K562 (cell line): ENCODE measurements around the gene GPR4. TPM values are rescaled to one million over a fixed set of nuclear protein-coding genes. Genes with fewer than 3 reads are reported as not detected.
A peak's percentile ranks its signal among the peaks of the same experiment; 100 is the strongest.

Experiments
- CBFA2T3 ChIP-seq: fragments of 450-650 bp; IDR thresholded peaks from 2 replicates; pipeline ENCODE4 v1.6.1; 2017
- CBX1 ChIP-seq: sonication (generic); IDR thresholded peaks from 2 replicates; pipeline ENCODE4 v1.6.1; 2016; ENCODE audit warnings: antibody characterized with exemption, low read depth, mild to moderate bottlenecking
- ELF1 ChIP-seq: fragments of 200-800 bp; sonication (Bioruptor generic); IDR thresholded peaks from 2 replicates; pipeline ENCODE4 v1.6.1; 2016; ENCODE audit warnings: missing genetic modification characterization, missing compliant biosample characterization
- HNRNPH1 ChIP-seq: fragments of 200-400 bp; formaldehyde crosslinking; optimal IDR thresholded peaks from 2 replicates; pipeline ENCODE3; 2017; ENCODE audit warnings: low read depth, mild to moderate bottlenecking, low read length, moderate library complexity
- KAT8 ChIP-seq: fragments of 450-650 bp; IDR thresholded peaks from 2 replicates; pipeline ENCODE4 v1.6.1; 2016; ENCODE audit warnings: low read depth, mild to moderate bottlenecking
- polyA plus RNA-seq, 8 experiments: library from polyadenylated mRNA; depleted of rRNA in 4 of 8; stranded (reverse) in 5 of 8; unstranded in 3 of 8; fragments of >200 nt; fragmentation: Nextera tagmentation in 2 of 8; fragmentation: Illumina TruSeq in 1 of 8; extraction: Ambion mirVana in 2 of 8; extraction: Trizol in 1 of 8; gene quantifications; 2 replicates each; pipeline versions ENCODE4 v1.2.1 to v1.2.3, GENCODE V29; 2011 to 2014; ENCODE audit warnings: inconsistent platforms in 1 of 8, missing spikeins in 1 of 8
- total RNA-seq, 7 experiments: library from RNA; depleted of rRNA in 6 of 7; stranded (reverse); fragments of >200 nt in 6 of 7; fragmentation: Illumina TruSeq in 2 of 7; extraction: Trizol in 2 of 7; gene quantifications; 2 replicates each; pipeline versions ENCODE4 v1.2.1 to v1.2.3, GENCODE V29; 2011 to 2021; ENCODE audit warnings: low replicate concordance in 1 of 7
- TF ChIP-seq, protein P1 (sequence below), 2 experiments: fragments of 450-650 bp in 1 of 2; sonication (generic) in 1 of 2; formaldehyde crosslinking in 1 of 2; IDR thresholded peaks; 2 replicates each; pipeline versions ENCODE4 v1.7.1 to v1.9.0; 2016 to 2022; ENCODE audit warnings: inconsistent platforms in 1 of 2, mild to moderate bottlenecking in 1 of 2, missing genetic modification reagents in 1 of 2
- TF ChIP-seq, protein P2 (sequence below), 3 experiments: fragments of 200-800 bp in 1 of 3; fragments of 250-450 bp in 1 of 3; fragments of 450-650 bp in 1 of 3; sonication (Bioruptor Pico) in 1 of 3; sonication (Bioruptor generic) in 1 of 3; formaldehyde crosslinking in 1 of 3; IDR thresholded peaks; 2 replicates each; pipeline versions ENCODE4 v1.6.1 to v1.8.0; 2016 to 2022; ENCODE audit warnings: mild to moderate bottlenecking in 2 of 3, missing genetic modification characterization in 2 of 3, missing compliant biosample characterization in 1 of 3, moderate library complexity in 1 of 3
- TF ChIP-seq, protein P3 (sequence below): sonication (generic); IDR thresholded peaks from 2 replicates; pipeline ENCODE4 v1.6.1; 2016
- TF ChIP-seq, protein P4 (sequence below): IDR thresholded peaks from 3 replicates; pipeline ENCODE4 v1.6.1; 2011; ENCODE audit warnings: borderline replicate concordance, mild to moderate bottlenecking, moderate library complexity; ENCODE audit not compliant: insufficient read length; ENCODE audit errors: extremely low read depth

The GPR4 gene
- total and polyA plus RNA-seq, 9 of the 15 experiments (the other 6 are each of a cell fraction or from before 2014, with no cell fraction given) = 0.03 to 0.09 (median 0.04) TPM; not detected in 5

DNA sequence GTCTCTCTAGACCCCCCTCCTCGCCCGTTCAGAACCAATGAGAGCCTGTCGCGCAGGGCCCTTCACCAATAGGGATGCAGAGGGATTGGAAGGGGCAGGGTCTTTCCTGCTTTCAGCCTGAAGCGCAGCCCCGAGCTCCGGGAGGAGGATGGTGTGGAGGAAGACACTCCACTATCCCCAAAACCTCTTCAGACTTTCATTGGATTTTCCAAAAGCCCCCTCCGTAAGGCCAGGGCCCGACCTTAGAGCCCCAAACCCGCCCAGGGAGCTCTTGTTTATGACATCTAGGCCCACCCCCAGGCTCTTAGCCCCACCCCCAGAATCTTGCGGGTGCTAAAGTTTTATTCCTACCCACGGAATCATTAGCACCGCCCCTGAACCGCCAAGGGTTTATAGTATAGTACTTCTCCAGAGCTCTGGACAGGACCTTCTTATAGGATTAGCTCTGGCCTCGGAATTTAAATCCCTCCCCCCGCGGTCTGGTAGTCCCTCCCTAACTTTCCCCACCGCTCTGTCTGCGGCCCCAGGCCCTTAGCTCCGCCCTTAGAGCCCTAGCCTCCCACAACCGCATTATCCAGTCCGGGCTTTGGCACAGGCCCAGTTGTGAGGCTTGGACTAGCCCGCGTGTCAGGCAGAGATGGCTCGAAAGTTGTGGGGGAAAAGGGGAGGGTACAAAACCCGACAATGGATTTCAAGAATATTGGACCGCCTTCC is 43.8 kb upstream of the GPR4 start (continued):
- TF ChIP-seq, protein P1, sequence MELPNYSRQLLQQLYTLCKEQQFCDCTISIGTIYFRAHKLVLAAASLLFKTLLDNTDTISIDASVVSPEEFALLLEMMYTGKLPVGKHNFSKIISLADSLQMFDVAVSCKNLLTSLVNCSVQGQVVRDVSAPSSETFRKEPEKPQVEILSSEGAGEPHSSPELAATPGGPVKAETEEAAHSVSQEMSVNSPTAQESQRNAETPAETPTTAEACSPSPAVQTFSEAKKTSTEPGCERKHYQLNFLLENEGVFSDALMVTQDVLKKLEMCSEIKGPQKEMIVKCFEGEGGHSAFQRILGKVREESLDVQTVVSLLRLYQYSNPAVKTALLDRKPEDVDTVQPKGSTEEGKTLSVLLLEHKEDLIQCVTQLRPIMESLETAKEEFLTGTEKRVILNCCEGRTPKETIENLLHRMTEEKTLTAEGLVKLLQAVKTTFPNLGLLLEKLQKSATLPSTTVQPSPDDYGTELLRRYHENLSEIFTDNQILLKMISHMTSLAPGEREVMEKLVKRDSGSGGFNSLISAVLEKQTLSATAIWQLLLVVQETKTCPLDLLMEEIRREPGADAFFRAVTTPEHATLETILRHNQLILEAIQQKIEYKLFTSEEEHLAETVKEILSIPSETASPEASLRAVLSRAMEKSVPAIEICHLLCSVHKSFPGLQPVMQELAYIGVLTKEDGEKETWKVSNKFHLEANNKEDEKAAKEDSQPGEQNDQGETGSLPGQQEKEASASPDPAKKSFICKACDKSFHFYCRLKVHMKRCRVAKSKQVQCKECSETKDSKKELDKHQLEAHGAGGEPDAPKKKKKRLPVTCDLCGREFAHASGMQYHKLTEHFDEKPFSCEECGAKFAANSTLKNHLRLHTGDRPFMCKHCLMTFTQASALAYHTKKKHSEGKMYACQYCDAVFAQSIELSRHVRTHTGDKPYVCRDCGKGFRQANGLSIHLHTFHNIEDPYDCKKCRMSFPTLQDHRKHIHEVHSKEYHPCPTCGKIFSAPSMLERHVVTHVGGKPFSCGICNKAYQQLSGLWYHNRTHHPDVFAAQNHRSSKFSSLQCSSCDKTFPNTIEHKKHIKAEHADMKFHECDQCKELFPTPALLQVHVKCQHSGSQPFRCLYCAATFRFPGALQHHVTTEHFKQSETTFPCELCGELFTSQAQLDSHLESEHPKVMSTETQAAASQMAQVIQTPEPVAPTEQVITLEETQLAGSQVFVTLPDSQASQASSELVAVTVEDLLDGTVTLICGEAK (IDR thresholded peaks at IDR 0.05) = peak; percentile 83
- TF ChIP-seq, protein P1 (CRISPR knock-in tag; IDR thresholded peaks at IDR 0.05) = no peak
- TF ChIP-seq, protein P2, sequence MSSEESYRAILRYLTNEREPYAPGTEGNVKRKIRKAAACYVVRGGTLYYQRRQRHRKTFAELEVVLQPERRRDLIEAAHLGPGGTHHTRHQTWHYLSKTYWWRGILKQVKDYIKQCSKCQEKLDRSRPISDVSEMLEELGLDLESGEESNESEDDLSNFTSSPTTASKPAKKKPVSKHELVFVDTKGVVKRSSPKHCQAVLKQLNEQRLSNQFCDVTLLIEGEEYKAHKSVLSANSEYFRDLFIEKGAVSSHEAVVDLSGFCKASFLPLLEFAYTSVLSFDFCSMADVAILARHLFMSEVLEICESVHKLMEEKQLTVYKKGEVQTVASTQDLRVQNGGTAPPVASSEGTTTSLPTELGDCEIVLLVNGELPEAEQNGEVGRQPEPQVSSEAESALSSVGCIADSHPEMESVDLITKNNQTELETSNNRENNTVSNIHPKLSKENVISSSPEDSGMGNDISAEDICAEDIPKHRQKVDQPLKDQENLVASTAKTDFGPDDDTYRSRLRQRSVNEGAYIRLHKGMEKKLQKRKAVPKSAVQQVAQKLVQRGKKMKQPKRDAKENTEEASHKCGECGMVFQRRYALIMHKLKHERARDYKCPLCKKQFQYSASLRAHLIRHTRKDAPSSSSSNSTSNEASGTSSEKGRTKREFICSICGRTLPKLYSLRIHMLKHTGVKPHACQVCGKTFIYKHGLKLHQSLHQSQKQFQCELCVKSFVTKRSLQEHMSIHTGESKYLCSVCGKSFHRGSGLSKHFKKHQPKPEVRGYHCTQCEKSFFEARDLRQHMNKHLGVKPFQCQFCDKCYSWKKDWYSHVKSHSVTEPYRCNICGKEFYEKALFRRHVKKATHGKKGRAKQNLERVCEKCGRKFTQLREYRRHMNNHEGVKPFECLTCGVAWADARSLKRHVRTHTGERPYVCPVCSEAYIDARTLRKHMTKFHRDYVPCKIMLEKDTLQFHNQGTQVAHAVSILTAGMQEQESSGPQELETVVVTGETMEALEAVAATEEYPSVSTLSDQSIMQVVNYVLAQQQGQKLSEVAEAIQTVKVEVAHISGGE (CRISPR knock-in tag; IDR thresholded peaks at IDR 0.05) = no peak
- TF ChIP-seq ELF1 (tag) = no peak
- no peak for TF ChIP-seq KAT8
- no peak for TF ChIP-seq HNRNPH1
- TF ChIP-seq CBX1 = peak; percentile 91; the same call in 1 of the 2 replicates
- TF ChIP-seq CBFA2T3 = no peak
- TF ChIP-seq, protein P3, sequence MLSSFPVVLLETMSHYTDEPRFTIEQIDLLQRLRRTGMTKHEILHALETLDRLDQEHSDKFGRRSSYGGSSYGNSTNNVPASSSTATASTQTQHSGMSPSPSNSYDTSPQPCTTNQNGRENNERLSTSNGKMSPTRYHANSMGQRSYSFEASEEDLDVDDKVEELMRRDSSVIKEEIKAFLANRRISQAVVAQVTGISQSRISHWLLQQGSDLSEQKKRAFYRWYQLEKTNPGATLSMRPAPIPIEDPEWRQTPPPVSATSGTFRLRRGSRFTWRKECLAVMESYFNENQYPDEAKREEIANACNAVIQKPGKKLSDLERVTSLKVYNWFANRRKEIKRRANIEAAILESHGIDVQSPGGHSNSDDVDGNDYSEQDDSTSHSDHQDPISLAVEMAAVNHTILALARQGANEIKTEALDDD = peak; percentile 42; the same call in 1 of the 2 replicates
- TF ChIP-seq, protein P4, sequence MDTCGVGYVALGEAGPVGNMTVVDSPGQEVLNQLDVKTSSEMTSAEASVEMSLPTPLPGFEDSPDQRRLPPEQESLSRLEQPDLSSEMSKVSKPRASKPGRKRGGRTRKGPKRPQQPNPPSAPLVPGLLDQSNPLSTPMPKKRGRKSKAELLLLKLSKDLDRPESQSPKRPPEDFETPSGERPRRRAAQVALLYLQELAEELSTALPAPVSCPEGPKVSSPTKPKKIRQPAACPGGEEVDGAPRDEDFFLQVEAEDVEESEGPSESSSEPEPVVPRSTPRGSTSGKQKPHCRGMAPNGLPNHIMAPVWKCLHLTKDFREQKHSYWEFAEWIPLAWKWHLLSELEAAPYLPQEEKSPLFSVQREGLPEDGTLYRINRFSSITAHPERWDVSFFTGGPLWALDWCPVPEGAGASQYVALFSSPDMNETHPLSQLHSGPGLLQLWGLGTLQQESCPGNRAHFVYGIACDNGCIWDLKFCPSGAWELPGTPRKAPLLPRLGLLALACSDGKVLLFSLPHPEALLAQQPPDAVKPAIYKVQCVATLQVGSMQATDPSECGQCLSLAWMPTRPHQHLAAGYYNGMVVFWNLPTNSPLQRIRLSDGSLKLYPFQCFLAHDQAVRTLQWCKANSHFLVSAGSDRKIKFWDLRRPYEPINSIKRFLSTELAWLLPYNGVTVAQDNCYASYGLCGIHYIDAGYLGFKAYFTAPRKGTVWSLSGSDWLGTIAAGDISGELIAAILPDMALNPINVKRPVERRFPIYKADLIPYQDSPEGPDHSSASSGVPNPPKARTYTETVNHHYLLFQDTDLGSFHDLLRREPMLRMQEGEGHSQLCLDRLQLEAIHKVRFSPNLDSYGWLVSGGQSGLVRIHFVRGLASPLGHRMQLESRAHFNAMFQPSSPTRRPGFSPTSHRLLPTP = no peak
